GM18508 (cell line): Measurements from ENCODE around the gene TMEM254.
"Not testable (repeated sequence)": the region's sequence is repeated elsewhere in the genome, so short reads cannot be mapped to it uniquely, and the experiment has no call there.

Source experiments
- ATAC-seq: cut with Tn5 transposase; IDR thresholded peaks from one replicate; pipeline ENCODE4 v1.9.1; 2021; ENCODE audit warnings: moderate number of reproducible peaks; ENCODE audit not compliant: insufficient read depth, unreplicated experiment

TMEM254 gene

GRCh38 chr10:80072584-80072983 is 5.9 kb upstream of the TMEM254 start:
- no peak for ATAC-seq

- ATAC-seq = no peak
Observed at GRCh38 chr10:80075781-80076180, 2.7 kb upstream of the TMEM254 start.

GRCh38 chr10:80077869-80078447 is 507 bp upstream of the TMEM254 start:
- ATAC-seq = no peak

GRCh38 chr10:80079312-80079719 is 851 bp downstream of the TMEM254 start:
- ATAC-seq = no peak

- no peak for ATAC-seq
Observed at GRCh38 chr10:80081026-80081425, 2.6 kb downstream of the TMEM254 start.

GRCh38 chr10:80081801-80082750 is 3.6 kb downstream of the TMEM254 start:
- no peak for ATAC-seq

- no peak for ATAC-seq
Observed at GRCh38 chr10:80090121-80090520, 11.7 kb downstream of the TMEM254 start.

- no peak for ATAC-seq
Observed at GRCh38 chr10:80094231-80094630, 15.8 kb downstream of the TMEM254 start.

- not testable (repeated sequence) for ATAC-seq
Observed at GRCh38 chr10:80098272-80098671, 19.8 kb downstream of the TMEM254 start.

- not testable (repeated sequence) for ATAC-seq
Observed at GRCh38 chr10:80099295-80099694, 20.8 kb downstream of the TMEM254 start.

GRCh38 chr10:80100116-80100515 is 21.7 kb downstream of the TMEM254 start:
- no peak for ATAC-seq

GRCh38 chr10:80100861-80101695 is 22.6 kb downstream of the TMEM254 start:
- no peak for ATAC-seq

GRCh38 chr10:80104066-80104926 is 25.8 kb downstream of the TMEM254 start:
- ATAC-seq = no peak

- no peak for ATAC-seq
Observed at GRCh38 chr10:80108576-80109239, 30.2 kb downstream of the TMEM254 start.

- ATAC-seq = no peak
Observed at GRCh38 chr10:80110986-80111385, 32.5 kb downstream of the TMEM254 start.

GRCh38 chr10:80118669-80119068 is 40.2 kb downstream of the TMEM254 start:
- ATAC-seq = no peak

GRCh38 chr10:80122110-80122710 is 43.7 kb downstream of the TMEM254 start:
- ATAC-seq = no peak

- no peak for ATAC-seq
Observed at GRCh38 chr10:80122746-80123145, 44.3 kb downstream of the TMEM254 start.

- no peak for ATAC-seq
Observed at GRCh38 chr10:80126876-80127275, 48.4 kb downstream of the TMEM254 start.
